ENCODE results near the gene CALML3. TPM values are rescaled to one million over a fixed set of nuclear protein-coding genes. Genes with fewer than 3 reads are reported as not detected.

CALML3 gene
- total RNA-seq, 2 experiments from 2014 or later, result not detected

DNA sequence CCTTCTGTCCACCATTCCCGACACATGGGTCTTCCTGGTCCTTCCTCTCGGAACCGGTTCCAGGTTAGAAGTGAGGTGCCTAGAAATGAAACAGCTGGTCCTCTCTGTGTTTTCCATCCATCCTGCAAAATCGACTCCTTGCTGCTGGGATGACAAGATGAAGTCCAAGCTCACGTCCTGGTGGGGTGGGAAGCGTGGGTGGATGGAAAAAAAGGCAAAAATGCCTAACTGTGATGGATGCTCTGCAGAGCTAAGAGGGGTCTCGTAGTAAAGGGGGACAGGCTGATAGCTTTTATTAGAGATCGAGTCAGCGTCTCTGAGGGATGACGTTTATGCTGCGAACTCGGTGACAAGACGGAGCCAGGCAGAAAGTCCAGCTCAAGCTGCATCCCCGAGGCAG is 39.5 kb upstream of the CALML3 start:
- no peak for DNase-seq
- H3K4me3 Mint-ChIP-seq, result no peak overlapping the region
- POLR2A ChIA-PET, result no interaction called here
- H3K27me3 Mint-ChIP-seq, result peaks cover 6% of the 10 kb centered on the region
- H3K9me3 Mint-ChIP-seq, result no peaks in the 10 kb centered on the region
- no peaks in the 10 kb centered on the region for H3K36me3 Mint-ChIP-seq (ENCODE audit: low read depth)
- peaks cover 4% of the 10 kb centered on the region for H3K4me1 Mint-ChIP-seq
- CTCF ChIA-PET, result interaction anchor here (1.2 kb wide), 1 partner anchor 82 kb away, joined by 3 read pairs; no protein-coding TSS in a partner anchor
- H3K27ac Mint-ChIP-seq, result peak overlapping the region; percentile 9

DNA sequence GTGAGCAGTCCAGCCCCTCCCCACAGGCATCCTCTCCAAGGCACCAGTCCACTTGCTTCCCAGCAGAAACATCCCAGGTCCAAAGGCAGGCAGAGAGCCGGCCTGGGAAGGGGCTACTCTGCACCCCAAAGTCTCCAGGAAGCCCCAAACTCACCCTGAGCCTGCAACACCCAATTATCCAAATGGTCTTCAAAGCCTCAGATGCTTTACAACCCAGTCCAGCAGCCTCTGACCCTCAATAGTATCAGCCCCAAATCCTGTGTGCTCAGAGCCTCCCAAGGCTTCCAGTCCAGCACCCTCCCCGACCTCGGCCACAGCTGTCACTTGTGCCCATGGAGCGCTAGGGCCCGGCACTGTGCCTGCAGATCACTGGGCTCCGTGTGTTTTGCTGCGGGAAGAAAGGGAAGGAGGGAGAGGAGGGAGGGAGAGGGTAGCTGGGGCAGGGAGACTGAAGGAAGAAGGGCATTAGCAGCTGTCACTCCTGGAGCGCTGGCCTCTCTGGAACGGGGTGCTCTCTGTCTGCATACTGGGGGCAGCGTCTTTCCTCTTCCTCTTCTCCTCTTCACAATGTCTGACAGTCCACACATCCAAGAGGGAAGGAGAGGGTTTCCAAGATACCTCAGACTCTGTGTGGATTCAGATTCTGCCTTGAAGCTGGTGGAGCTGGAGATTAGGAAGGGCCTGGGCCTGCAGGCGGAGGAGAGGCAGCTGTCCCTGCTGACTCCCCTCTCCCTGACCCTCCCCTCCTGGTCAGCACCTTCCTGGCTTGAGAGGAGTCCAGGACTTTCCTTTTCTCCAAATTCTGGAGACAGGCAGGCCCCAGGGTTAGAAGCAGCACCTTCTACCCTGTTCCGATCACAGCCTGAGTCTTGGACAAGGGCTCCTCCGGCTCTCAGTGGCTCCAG is 38.6 kb upstream of the CALML3 start:
- H3K9me3 Mint-ChIP-seq, result no peaks in the 10 kb centered on the region
- CTCF ChIA-PET, result no interaction called here
- no peak for DNase-seq
- no peaks in the 10 kb centered on the region for H3K36me3 Mint-ChIP-seq (ENCODE audit: low read depth)
- peaks cover 6% of the 10 kb centered on the region for H3K27me3 Mint-ChIP-seq
- no peak overlapping the region for H3K4me3 Mint-ChIP-seq
- peaks cover 4% of the 10 kb centered on the region for H3K4me1 Mint-ChIP-seq
- POLR2A ChIA-PET, result no interaction called here
- H3K27ac Mint-ChIP-seq, result no peak overlapping the region

DNA sequence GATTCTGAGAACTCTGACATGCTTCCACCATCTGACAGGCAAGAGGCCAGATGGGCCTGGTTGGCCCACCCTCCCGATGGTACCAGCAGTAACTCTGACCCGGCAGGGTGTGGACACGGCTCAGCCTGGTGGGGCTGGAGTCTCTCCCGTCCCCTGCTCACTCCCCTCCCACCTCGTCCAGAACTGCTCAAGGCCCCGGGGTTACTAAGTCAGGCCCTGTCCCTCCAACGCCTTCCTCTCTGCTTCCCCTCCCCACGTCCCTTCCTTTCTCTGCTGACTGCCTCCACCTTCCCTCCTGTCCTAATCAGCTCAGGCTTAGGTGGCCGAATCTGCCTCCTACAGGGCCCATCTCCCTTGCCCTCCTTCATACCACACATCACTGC is 37.9 kb upstream of the CALML3 start:
- Mint-ChIP-seq H3K9me3 (no peaks in the 10 kb centered on the region), H3K4me3 (no peak overlapping the region), H3K27ac (no peak overlapping the region), H3K4me1 (peaks cover 4% of the 10 kb centered on the region), H3K27me3 (peaks cover 6% of the 10 kb centered on the region), H3K36me3 (ENCODE audit: low read depth) (no peaks in the 10 kb centered on the region)
- DNase-seq, result no peak
- ChIA-PET POLR2A (no interaction called here), CTCF (no interaction called here)

DNA sequence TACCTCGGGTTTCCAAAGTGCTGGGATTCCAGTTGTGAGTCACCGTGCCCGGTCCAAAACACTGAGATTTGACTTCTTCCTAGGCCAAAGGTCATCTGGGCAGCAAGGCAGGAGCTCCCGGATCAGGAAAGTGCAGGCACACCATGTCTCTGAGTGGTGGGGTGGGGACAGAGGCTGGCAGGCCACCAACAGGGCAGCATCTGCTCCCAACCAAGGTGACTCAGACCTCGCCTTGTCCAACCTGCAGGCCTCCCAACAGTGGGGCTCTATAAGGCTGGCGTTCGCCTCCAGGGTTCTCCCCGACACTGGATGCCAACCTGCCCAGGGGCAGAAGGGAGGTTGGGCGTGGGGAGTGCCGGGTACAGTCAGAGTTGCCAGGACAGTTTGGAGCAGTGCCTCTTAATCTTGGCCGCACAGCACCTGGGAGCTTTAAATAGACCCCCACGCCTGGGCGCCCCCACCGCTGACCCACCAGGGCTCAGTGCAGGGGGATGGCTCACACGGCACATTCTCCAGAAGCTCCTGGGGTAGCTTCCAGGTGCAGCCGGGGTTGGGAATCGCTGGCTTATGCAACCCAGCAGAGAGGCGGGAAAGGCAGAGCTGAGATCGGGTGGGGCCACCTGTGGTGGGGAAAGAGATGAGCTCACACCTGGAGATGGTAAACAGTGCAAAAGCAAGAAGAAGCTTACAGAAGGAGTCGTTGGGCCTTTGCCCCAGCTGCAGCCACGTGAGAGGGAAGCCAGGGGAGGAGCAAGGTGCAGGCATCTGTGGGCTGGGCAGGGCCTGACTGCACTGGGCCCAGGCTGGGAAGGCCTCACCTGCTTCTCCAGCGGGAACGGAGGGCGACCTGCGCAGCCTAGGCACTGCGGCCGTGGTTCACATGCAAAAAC is 36.2 kb upstream of the CALML3 start:
- Mint-ChIP-seq H3K4me3 (no peak overlapping the region), H3K4me1 (peaks cover 4% of the 10 kb centered on the region), H3K9me3 (peaks cover 10% of the 10 kb centered on the region), H3K27me3 (peaks cover 6% of the 10 kb centered on the region), H3K27ac (peak overlapping the region; percentile 25), H3K36me3 (ENCODE audit: low read depth) (no peaks in the 10 kb centered on the region)
- ChIA-PET CTCF (interaction anchor here (1.3 kb wide), 1 partner anchor 14 kb away, joined by 3 read pairs; no protein-coding TSS in a partner anchor), POLR2A (no interaction called here)
- no peak for DNase-seq

DNA sequence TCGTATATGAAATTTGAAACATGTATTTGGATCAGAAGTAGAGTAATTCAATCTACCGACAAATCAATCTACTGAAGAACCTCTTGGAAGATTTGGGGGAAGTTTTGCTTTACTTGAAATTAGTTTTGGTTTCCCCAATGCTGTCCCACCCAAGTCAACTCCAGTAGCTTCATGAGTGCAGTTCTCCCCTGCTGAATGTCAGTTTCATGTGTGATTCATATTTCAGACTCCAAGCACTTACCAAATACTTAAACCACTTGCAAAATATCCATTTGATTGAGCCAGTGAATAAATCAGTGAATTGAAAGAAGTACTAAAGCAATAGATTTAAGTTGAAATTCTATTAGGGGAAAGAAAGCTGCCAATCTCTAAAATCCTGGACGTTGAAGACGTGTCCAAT is 34.7 kb upstream of the CALML3 start:
- no peak overlapping the region for H3K27ac Mint-ChIP-seq
- POLR2A ChIA-PET, result no interaction called here
- DNase-seq, result no peak
- H3K36me3 Mint-ChIP-seq (ENCODE audit: low read depth), result no peaks in the 10 kb centered on the region
- peaks cover 4% of the 10 kb centered on the region for H3K4me1 Mint-ChIP-seq
- H3K9me3 Mint-ChIP-seq, result peaks cover 10% of the 10 kb centered on the region
- H3K4me3 Mint-ChIP-seq, result no peak overlapping the region
- CTCF ChIA-PET, result interaction anchor here (0.6 to 1.6 kb wide), 2 partner anchors 10 to 1207 kb away, joined by 3 to 6 read pairs; partner anchors contain the start of gene CALML5
- peaks cover 3% of the 10 kb centered on the region for H3K27me3 Mint-ChIP-seq

DNA sequence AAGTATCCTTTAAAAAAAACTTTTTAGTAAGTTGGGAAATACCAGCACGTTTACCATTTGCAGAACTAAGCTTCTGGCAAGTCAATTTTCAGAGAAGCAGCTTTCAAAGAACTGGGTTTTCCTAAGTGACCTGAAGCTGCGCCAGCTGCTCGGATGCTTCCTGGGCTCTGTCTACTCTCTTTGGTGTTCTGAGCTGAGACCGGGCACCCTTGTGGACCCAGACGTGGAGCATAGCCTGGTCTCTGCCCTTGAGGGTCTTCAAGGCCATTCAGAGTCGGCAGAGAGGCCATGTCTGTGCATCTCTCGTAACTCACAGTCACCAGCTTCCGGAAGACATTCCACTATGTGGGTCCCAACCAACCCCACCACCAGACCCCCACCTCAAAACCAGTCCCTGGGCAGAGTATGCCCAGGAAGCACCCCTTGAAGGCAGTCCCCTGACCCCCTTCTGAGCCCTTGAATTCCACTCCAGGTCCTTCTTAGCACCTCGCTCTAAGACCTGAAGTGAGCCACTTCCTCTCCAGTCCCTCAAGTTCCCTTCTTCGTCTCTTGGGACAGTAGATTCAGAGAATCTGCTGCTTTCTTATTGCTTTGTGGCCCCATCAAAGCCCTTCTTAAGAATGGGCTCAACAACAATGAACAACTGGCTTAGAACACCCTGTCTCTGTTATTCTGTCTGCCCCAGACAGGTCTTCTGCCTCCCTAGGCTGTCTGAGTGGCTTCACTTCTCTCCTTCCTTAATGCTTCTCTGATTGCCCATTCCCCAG is 33.9 kb upstream of the CALML3 start:
- DNase-seq, result no peak
- H3K4me1 Mint-ChIP-seq, result peaks cover 4% of the 10 kb centered on the region
- CTCF ChIA-PET, result interaction anchor here (0.6 to 1.6 kb wide), 3 partner anchors 9 to 1208 kb away, joined by 3 to 6 read pairs (median 3); partner anchors contain the start of gene CALML5
- no peak overlapping the region for H3K4me3 Mint-ChIP-seq
- H3K9me3 Mint-ChIP-seq, result peaks cover 10% of the 10 kb centered on the region
- no peak overlapping the region for H3K27ac Mint-ChIP-seq
- POLR2A ChIA-PET, result no interaction called here
- peaks cover 2% of the 10 kb centered on the region for H3K27me3 Mint-ChIP-seq
- H3K36me3 Mint-ChIP-seq (ENCODE audit: low read depth), result no peaks in the 10 kb centered on the region

DNA sequence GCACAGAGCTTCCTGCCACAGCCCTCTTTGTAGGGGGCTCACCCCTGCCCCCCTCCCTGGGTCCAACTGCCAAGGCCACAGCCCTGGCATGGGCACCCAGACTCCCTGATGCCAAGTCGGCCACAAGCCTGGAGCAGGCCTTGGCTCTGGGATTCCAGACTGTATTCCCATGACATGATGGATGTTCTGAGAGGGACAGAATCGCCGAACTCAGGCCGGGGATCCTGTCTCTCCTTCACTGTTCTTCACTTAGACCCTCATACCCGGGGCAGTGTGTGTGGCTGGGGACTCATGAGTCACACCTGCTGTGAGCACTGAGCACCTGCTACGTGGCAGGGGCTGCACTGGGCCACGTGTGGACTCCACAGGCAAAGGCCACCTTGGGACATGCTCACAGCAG is 33.3 kb upstream of the CALML3 start:
- ChIA-PET CTCF (interaction anchor here (1.1 to 1.6 kb wide), 2 partner anchors 8 to 10 kb away, joined by 3 to 6 read pairs; partner anchors contain the start of gene CALML5), POLR2A (no interaction called here)
- H3K4me1 Mint-ChIP-seq, result peaks cover 4% of the 10 kb centered on the region
- no peaks in the 10 kb centered on the region for H3K36me3 Mint-ChIP-seq (ENCODE audit: low read depth)
- peaks cover 2% of the 10 kb centered on the region for H3K27me3 Mint-ChIP-seq
- DNase-seq, result no peak
- no peak overlapping the region for H3K27ac Mint-ChIP-seq
- peaks cover 10% of the 10 kb centered on the region for H3K9me3 Mint-ChIP-seq
- H3K4me3 Mint-ChIP-seq, result no peak overlapping the region

DNA sequence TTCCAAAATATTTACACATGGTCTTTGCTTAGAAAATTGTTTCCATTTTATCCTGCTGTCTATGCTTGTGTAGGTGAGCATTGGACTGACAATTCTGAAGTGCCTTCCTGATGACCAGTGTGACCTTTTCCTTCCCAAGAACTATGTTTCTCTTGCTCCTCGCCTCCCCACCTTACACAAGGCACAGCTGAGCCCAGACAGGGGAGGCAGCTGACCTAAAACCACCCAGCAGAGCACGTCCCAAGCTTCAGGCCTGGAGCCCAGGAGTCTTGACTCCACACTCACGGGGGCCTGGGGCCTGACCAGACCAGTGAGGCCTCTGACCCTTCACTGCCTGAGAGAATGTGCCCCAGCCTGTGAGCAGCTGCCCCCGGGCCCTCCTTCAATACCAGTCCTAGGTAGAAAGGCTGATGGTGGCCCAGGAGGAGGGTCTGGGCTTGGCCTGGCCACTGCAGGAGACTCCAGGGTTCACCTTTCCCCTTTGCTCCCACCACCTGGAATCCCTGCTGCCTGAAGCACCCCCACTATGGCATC is 32.4 kb upstream of the CALML3 start:
- peaks cover 10% of the 10 kb centered on the region for H3K9me3 Mint-ChIP-seq
- no peak overlapping the region for H3K27ac Mint-ChIP-seq
- H3K36me3 Mint-ChIP-seq (ENCODE audit: low read depth), result no peaks in the 10 kb centered on the region
- no peak overlapping the region for H3K4me3 Mint-ChIP-seq
- CTCF ChIA-PET, result no interaction called here
- no peak for DNase-seq
- POLR2A ChIA-PET, result no interaction called here
- H3K4me1 Mint-ChIP-seq, result peaks cover 4% of the 10 kb centered on the region
- H3K27me3 Mint-ChIP-seq, result no peaks in the 10 kb centered on the region

DNA sequence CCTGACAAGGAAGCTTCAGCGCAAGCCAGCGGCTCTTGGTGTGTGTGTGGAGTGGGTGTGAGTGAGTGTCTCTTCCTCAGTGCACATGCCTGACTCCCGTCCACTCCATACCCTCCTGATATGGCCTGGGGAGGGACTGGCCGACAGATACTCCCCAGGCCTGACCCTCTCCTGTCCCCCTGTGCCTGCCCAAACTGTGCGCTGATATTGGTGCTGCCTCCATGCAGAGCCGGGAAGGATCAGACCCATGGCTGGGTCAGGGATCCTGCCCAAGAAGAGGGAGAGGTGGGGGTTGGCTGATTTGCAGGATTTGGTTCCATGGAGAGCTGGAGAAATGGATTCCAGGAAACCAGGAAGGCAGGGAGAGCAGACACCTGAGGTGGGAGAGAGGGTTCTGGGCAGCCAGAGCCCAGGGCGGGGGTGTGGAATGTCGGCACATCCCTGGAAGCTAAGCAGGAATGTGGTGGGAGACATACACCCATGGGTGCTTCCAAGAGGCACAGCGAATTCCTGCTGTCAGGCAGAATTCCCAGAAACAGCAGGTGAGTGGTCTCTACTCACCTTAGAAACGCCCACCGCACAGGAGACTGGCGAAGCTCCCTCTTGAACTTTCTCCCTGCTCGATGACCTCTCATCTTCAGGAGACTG is 31.7 kb upstream of the CALML3 start:
- H3K4me3 Mint-ChIP-seq, result no peak overlapping the region
- ChIA-PET POLR2A (no interaction called here), CTCF (no interaction called here)
- H3K36me3 Mint-ChIP-seq (ENCODE audit: low read depth), result no peaks in the 10 kb centered on the region
- H3K27ac Mint-ChIP-seq, result no peak overlapping the region
- H3K4me1 Mint-ChIP-seq, result no peaks in the 10 kb centered on the region
- H3K9me3 Mint-ChIP-seq, result peaks cover 10% of the 10 kb centered on the region
- H3K27me3 Mint-ChIP-seq, result no peaks in the 10 kb centered on the region
- DNase-seq, result no peak

DNA sequence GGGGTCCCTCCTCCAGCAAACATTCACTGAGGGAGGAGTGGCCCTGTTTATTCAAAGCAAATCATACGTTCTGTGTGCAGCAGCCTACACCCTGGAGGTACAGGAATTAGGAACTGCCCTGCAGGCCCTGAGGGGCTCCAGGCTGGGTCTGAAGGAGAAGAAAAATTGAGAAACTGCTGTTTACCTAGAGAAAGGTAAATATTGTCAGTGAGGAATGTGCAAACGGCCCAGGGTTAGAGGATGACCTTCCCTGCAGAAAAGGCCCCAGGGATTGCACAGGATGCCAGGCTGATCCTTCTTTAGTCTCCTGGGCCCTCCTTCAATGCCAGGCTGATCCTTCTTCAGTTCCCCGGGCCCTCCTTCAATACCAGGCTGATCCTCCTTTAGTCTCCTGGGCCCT is 31.1 kb upstream of the CALML3 start:
- Mint-ChIP-seq H3K4me1 (no peaks in the 10 kb centered on the region), H3K27me3 (no peaks in the 10 kb centered on the region), H3K27ac (no peak overlapping the region), H3K4me3 (no peak overlapping the region), H3K36me3 (ENCODE audit: low read depth) (no peaks in the 10 kb centered on the region), H3K9me3 (peaks cover 10% of the 10 kb centered on the region)
- DNase-seq, result no peak
- CTCF ChIA-PET, result no interaction called here
- POLR2A ChIA-PET, result no interaction called here

DNA sequence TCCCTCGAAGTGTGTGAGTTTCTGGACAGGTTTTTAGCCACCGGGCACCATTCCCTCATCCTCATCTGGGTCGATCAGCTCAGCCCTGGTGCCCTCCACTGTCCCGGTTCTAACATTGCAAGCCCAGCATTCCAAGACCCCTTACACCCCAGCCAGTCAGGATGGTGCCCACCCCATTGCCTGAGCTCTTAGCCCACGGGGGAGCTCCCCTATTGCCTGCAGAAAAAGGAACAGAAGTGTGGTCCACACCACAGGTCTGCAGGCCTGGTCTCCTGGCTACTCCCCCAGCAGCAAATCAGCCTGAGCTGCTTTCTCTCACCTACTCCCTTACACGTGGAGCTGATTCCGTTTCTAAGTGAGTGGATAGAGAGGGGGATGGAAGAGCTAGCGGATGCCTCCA is 30.1 kb upstream of the CALML3 start:
- CTCF ChIA-PET, result interaction anchor here (0.6 to 0.9 kb wide), 2 partner anchors 128 to 1693 kb away, joined by 3 to 5 read pairs; no protein-coding TSS in a partner anchor
- H3K9me3 Mint-ChIP-seq, result peaks cover 10% of the 10 kb centered on the region
- POLR2A ChIA-PET, result no interaction called here

More for the DNA sequence above, 30.1 kb upstream of the CALML3 start:
- no peaks in the 10 kb centered on the region for H3K36me3 Mint-ChIP-seq (ENCODE audit: low read depth)
- no peak overlapping the region for H3K27ac Mint-ChIP-seq
- H3K4me3 Mint-ChIP-seq, result no peak overlapping the region
- no peaks in the 10 kb centered on the region for H3K4me1 Mint-ChIP-seq
- no peak for DNase-seq
- H3K27me3 Mint-ChIP-seq, result no peaks in the 10 kb centered on the region
